ENCODE results near the gene SMCO1. TPM values are rescaled to one million over a fixed set of nuclear protein-coding genes. Genes with fewer than 3 reads are reported as not detected.
"Not testable (repeated sequence)": the region's sequence is repeated elsewhere in the genome, so short reads cannot be mapped to it uniquely, and the experiment has no call there.

The SMCO1 gene
- total RNA-seq, 6 donors from 2014 or later: not detected

DNA sequence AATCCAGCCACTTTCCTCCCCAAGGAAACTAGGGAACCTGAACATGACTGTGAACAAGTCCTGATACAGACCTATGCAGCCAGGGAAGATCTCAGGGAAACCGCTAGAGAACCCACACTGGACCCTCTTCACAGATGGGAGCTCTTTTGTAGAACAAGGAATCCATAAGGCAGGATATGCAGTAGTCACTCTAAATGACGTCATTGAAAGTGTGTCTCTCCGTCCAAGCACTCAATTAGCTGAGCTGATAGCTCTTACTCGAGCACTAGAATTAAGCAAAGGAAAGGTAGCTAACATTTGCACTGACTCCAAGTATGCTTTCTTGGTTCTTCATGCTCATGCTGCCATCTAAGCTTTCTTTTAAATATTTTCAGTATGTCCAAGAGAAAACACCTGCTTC lies 10.0 kb upstream of the SMCO1 start:
- DNase-seq (no peak), ATAC-seq (ENCODE audit: low FRiP score in 2 of 2) (no peak)
- Histone ChIP-seq H3K9me3 (peaks cover 8 to 20% (median 16%) of the 10 kb centered on the region in 4 donors), H3K4me1 (peaks cover 0 to 8% (median 3%) of the 10 kb centered on the region in 4 donors), H3K27me3 (no peaks in the 10 kb centered on the region), H3K36me3 (no peaks in the 10 kb centered on the region), H3K27ac (no peak overlapping the region), H3K4me3 (no peak overlapping the region)
- 82 to 84% methylated on average over 4 of the region's 4 CpGs for WGBS, 2 donors
- TF ChIP-seq CTCF (IDR thresholded peaks at IDR 0.05): no peak
- no peak for TF ChIP-seq POLR2AphosphoS5 (IDR thresholded peaks at IDR 0.05)
- no peak for TF ChIP-seq POLR2A (IDR thresholded peaks at IDR 0.05)
- no peak for TF ChIP-seq EP300 (IDR thresholded peaks at IDR 0.05)

DNA sequence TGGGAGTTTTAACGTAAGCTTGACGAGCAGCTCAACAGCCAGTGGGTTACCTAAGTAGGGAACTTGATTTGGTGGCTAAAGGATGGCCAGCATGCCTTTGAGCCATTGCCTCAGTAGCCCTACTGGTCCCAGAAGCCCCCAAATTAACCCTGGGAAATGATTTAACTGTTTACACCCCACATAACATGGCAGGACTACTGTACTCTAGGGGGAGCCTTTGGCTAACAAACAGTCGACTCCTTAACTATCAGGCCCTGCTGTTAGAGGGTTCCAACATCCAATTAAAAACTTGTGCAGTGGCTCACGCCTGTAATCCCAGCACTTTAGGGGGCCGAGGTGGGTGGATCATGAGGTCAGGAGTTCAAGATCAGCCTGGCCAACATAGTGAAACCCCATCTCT lies 9.4 kb upstream of the SMCO1 start:
- ATAC-seq (ENCODE audit: low FRiP score in 2 of 2) (no peak), DNase-seq (no peak)
- Histone ChIP-seq H3K4me3 (no peak overlapping the region), H3K4me1 (peaks cover 0 to 8% (median 3%) of the 10 kb centered on the region in 4 donors), H3K36me3 (no peaks in the 10 kb centered on the region), H3K9me3 (peaks cover 14 to 26% (median 22%) of the 10 kb centered on the region in 4 donors), H3K27ac (no peak overlapping the region), H3K27me3 (no peaks in the 10 kb centered on the region)
- TF ChIP-seq POLR2AphosphoS5 (IDR thresholded peaks at IDR 0.05): no peak
- WGBS, 2 donors: 61 to 78% methylated on average over 3 to 5 of the region's 5 CpGs

GRCh38 chr3:196523841-196524240 lies 8.7 kb upstream of the SMCO1 start:
- Histone ChIP-seq H3K4me1 (peaks cover 0 to 4% (median 2%) of the 10 kb centered on the region in 4 donors), H3K27me3 (no peaks in the 10 kb centered on the region), H3K4me3 (no peak overlapping the region), H3K27ac (no peak overlapping the region), H3K9me3 (peaks cover 21 to 33% (median 29%) of the 10 kb centered on the region in 4 donors), H3K36me3 (no peaks in the 10 kb centered on the region)
- ATAC-seq (ENCODE audit: low FRiP score in 2 of 2) (no peak), DNase-seq (no peak)
- no peak for TF ChIP-seq POLR2AphosphoS5 (IDR thresholded peaks at IDR 0.05)
- TF ChIP-seq POLR2A (IDR thresholded peaks at IDR 0.05): no peak
- TF ChIP-seq CTCF (IDR thresholded peaks at IDR 0.05): no peak
- no peak for TF ChIP-seq EP300 (IDR thresholded peaks at IDR 0.05)
- WGBS, 2 donors: 95 to 99% methylated on average over 4 of the region's 4 CpGs

DNA sequence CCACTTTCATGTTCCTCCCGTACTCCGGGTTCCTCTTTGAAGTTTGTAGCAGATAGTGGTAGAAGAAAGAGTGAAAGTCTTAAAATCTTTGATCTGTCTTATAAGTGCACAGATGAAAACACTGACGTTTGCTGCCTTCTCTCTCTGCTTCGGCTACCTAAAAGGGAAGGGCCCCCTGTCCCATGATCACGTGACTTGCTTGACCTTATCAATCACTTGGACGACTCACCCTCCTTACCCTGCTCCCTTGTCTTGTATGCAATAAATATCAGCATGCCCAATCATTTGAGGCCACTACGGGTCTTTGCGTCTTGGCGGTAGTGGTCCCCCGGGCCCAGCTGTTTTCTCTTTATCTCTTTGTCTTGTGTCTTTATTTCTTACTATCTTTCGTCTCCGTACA lies 6.1 kb upstream of the SMCO1 start:
- not testable (repeated sequence) for H3K36me3 ChIP-seq; H3K4me1 ChIP-seq; ATAC-seq (ENCODE audit: low FRiP score in 2 of 2); DNase-seq; H3K27ac ChIP-seq; H3K27me3 ChIP-seq; H3K4me3 ChIP-seq
- peaks cover 32 to 48% (median 41%) of the 10 kb centered on the region in 4 donors for H3K9me3 ChIP-seq
- 84 to 92% methylated on average over 12 of the region's 12 CpGs for WGBS, 2 donors

DNA sequence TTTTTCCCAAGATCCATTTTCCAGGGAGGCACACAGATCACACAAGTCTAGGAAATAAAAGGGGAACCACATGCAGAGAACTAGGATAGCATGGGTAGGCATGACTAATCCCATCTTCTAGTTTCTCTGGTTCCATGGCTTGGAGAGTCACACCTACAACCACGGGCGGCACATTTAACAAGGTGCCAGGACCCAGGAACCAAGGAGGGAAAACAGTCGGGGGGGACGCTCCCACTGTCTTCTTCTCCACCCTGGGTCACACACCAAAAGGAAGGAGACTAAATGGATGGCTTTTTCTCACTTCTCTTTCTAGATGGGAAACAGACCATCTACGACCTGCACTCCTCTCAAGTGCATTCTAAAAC lies 4.6 kb upstream of the SMCO1 start:
- H3K36me3 ChIP-seq: no peaks in the 10 kb centered on the region
- no peak for DNase-seq
- no peak for TF ChIP-seq POLR2AphosphoS5 (IDR thresholded peaks at IDR 0.05)
- TF ChIP-seq EP300 (IDR thresholded peaks at IDR 0.05): no peak
- no peak for TF ChIP-seq POLR2A (IDR thresholded peaks at IDR 0.05)
- TF ChIP-seq CTCF (IDR thresholded peaks at IDR 0.05): no peak
- no peaks in the 10 kb centered on the region for H3K4me1 ChIP-seq
- no peak for ATAC-seq (ENCODE audit: low FRiP score in 2 of 2)
- no peaks in the 10 kb centered on the region for H3K27me3 ChIP-seq
- no peak overlapping the region for H3K4me3 ChIP-seq
- no peak overlapping the region for H3K27ac ChIP-seq
- peaks cover 32 to 48% (median 41%) of the 10 kb centered on the region in 4 donors for H3K9me3 ChIP-seq
- WGBS, 2 donors: 83 to 89% methylated on average over 5 of the region's 5 CpGs

- Histone ChIP-seq H3K36me3 (no peaks in the 10 kb centered on the region), H3K4me3 (no peak overlapping the region), H3K4me1 (no peaks in the 10 kb centered on the region), H3K27ac (no peak overlapping the region), H3K27me3 (no peaks in the 10 kb centered on the region), H3K9me3 (peaks cover 32 to 48% (median 41%) of the 10 kb centered on the region in 4 donors)
- ATAC-seq (ENCODE audit: low FRiP score in 2 of 2) (peak in 1 of 2 donors; percentile 93), DNase-seq (peak in 1 of 2 donors; percentile 59)
- TF ChIP-seq CTCF (IDR thresholded peaks at IDR 0.05): peak in 5 of 6 experiments; percentile 28 to 60 (median 43)
- TF ChIP-seq EP300 (IDR thresholded peaks at IDR 0.05): no peak
- TF ChIP-seq POLR2AphosphoS5 (IDR thresholded peaks at IDR 0.05): no peak
- TF ChIP-seq POLR2A (IDR thresholded peaks at IDR 0.05): no peak
- 53 to 57% methylated on average over 12 of the region's 12 CpGs for WGBS, 2 donors
Observed at GRCh38 chr3:196518966-196519717, 4.0 kb upstream of the SMCO1 start.

Measured in upper lobe of left lung (tissue), 6 donors.